ENCODE results near the gene LAMA5. TPM values are rescaled to one million over a fixed set of nuclear protein-coding genes. Genes with fewer than 3 reads are reported as not detected.

Gene LAMA5
- total and polyA plus RNA-seq, 2 of the 8 experiments (the other 6 are each of a cell fraction or from before 2014, with no cell fraction given), result 34.4 to 225 TPM

DNA sequence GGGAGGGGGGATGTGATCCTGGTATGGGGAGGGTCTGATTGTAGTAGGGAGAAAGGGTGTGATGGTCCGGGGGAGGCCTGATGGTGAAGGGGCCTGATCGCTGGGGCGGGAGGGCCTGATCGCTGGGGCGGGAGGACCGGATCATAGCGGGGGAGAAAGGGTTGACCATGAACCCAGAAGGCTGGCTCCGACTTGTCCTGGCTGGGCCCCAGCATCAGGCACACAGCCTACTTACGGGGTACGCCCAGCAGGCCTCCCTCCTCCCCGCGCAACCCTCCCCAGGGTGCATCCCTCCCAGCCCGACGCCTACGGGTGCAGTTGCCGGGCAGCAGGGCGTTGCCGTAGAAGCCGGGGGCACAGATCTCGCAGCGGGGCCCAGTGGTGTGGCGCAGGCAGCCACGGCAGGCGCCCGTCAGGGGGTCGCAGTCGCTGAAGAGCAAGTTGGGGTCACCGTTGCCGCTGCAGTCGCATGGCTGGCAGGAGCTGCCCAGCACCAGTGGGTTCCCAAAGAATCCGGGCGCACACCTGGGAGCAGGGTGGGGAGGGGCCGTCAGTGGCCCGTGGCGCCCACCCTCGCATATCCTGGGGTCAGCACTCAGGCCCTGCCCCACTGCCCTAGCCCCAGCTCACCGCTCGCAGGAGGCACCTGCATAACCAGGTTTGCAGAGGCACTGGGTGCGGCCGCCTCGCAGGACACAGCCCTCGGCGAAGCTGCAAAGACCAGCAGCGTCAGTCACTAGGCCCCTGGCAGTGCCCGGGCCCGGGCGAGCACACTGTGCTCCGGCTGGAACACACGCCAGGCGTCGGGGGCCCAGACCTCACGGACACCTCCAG lies 43.7 kb downstream of the LAMA5 start:
- Histone ChIP-seq H2BK12ac (ENCODE audit: low read depth, low read length) (no peak overlapping the region), H2BK5ac (ENCODE audit: low read depth, low read length) (no peak overlapping the region), H4K8ac (ENCODE audit: extremely low read depth, insufficient read depth, low read length) (no peak overlapping the region; the same call in 1 of the 2 replicates), H2BK20ac (ENCODE audit: low read length) (no peak overlapping the region), H3K4me2 (ENCODE audit: insufficient read depth in 1 of 2, low read depth in 2 of 2, low read length in 2 of 2) (no peak overlapping the region), H3K14ac (ENCODE audit: insufficient read length) (no peak overlapping the region), H3K4me3 (ENCODE audit: extremely low read depth in 1 of 4, insufficient read depth in 2 of 4, low read depth in 3 of 4, low read length in 4 of 4) (no peak overlapping the region), H3K4me1 (replicated peaks in 1 of 4; ENCODE audit: control insufficient read depth in 3 of 4, insufficient read depth in 4 of 4, low read length in 3 of 4) (no peaks in the 10 kb centered on the region), H3K27ac (ENCODE audit: low read depth, low read length) (no peak overlapping the region), H3K4ac (replicated peaks; ENCODE audit: insufficient read length, low read depth, low read length) (no peak overlapping the region), H3K9me3 (ENCODE audit: insufficient read depth in 2 of 2, low read depth in 1 of 2, low read length in 1 of 2) (peaks cover 0 to 19% of the 10 kb centered on the region in 2 experiments; a peak in 2 of 4 replicates), H2AK5ac (ENCODE audit: low read depth, low read length) (no peak overlapping the region), H4K5ac (ENCODE audit: insufficient read length, low read depth, low read length) (no peak overlapping the region), H3K27me3 (replicated peaks in 1 of 4; ENCODE audit: control insufficient read depth in 3 of 4, extremely low read depth in 1 of 4, insufficient read depth in 3 of 4, low read length in 3 of 4) (no peaks in the 10 kb centered on the region), H2BK15ac (ENCODE audit: low read length) (no peak overlapping the region), H2AFZ (ENCODE audit: low read length) (no peak overlapping the region), H3K23ac (ENCODE audit: insufficient read length) (no peak overlapping the region), H3K36me3 (ENCODE audit: control insufficient read depth in 2 of 4, insufficient read depth in 4 of 4, low read length in 3 of 4) (peaks cover 41 to 88% (median 68%) of the 10 kb centered on the region in 4 experiments), H3K79me2 (ENCODE audit: control insufficient read depth in 1 of 2, insufficient read depth in 2 of 2, low read length in 2 of 2) (no peaks in the 10 kb centered on the region), H3K18ac (ENCODE audit: extremely low read depth, low read length) (no peak overlapping the region), H4K20me1 (replicated peaks in 1 of 2; ENCODE audit: control insufficient read depth in 1 of 2, insufficient read depth in 2 of 2, low read length in 2 of 2) (peaks cover 0 to 9% of the 10 kb centered on the region in 2 experiments), H3K9ac (replicated peaks in 1 of 4; ENCODE audit: extremely low read depth in 1 of 4, low read depth in 3 of 4, low read length in 3 of 4) (no peak overlapping the region), H3K79me1 (ENCODE audit: low read depth, low read length) (no peaks in the 10 kb centered on the region), H3K56ac (replicated peaks; ENCODE audit: insufficient read length, low read depth, low read length) (no peak overlapping the region), H3K23me2 (ENCODE audit: low read depth, low read length) (no peaks in the 10 kb centered on the region), H2BK120ac (replicated peaks; ENCODE audit: low read depth, low read length) (no peak overlapping the region), H4K91ac (replicated peaks; ENCODE audit: insufficient read length, low read length) (no peak overlapping the region)
- FAIRE-seq, result no peak
- DNase-seq (ENCODE audit: low read depth in 1 of 2, low spot score in 2 of 2), result no peak
- ChIA-PET CTCF (ENCODE audit: partially characterized antibody) (interaction anchor here (0.7 to 1.9 kb wide), 5 partner anchors 9 to 59 kb away, joined by 3 to 5 read pairs (median 3); no protein-coding TSS in a partner anchor), POLR2A (ENCODE audit: partially characterized antibody) (interaction anchor here (0.9 to 13.3 kb wide), 7 partner anchors 9 to 66 kb away, joined by 3 to 151 read pairs (median 6); partner anchors contain the start of gene ADRM1)
- WGBS, 2 experiments (ENCODE audit: extremely low coverage in 1 of 2, insufficient coverage in 1 of 2, insufficient read length in 1 of 2, insufficient replicate concordance in 2 of 2, low coverage in 1 of 2, low lambda C conversion rate in 2 of 2, missing lambda C conversion rate in 1 of 2), result 90% methylated on average over 22 of the region's 52 CpGs; no CpG with 5 or more reads in 1 of the 2 experiments
- no peak for TF ChIP-seq SP1 (IDR thresholded peaks at IDR 0.05; ENCODE audit: low read depth, low read length)
- no peak for TF ChIP-seq EZH2 (IDR thresholded peaks at IDR 0.05; ENCODE audit: low read depth, low read length, severe bottlenecking)
- no peak for TF ChIP-seq POU5F1 (IDR thresholded peaks at IDR 0.05; ENCODE audit: low read depth, low read length)
- TF ChIP-seq MAFK (IDR thresholded peaks at IDR 0.05; ENCODE audit: low read depth, low read length), result no peak
- no peak for TF ChIP-seq NRF1 (IDR thresholded peaks at IDR 0.05; ENCODE audit: low read depth, low read length)
- TF ChIP-seq SP2 (IDR thresholded peaks at IDR 0.05; ENCODE audit: low read length), result no peak
- no peak for TF ChIP-seq POLR2A (IDR thresholded peaks at IDR 0.05; ENCODE audit: control extremely low read depth in 1 of 2, low read depth in 2 of 2, low read length in 2 of 2)
- no peak for TF ChIP-seq TAF1 (IDR thresholded peaks at IDR 0.05; ENCODE audit: low read depth, low read length)
- no peak for TF ChIP-seq YY1 (IDR thresholded peaks at IDR 0.05; ENCODE audit: low read depth, low read length)
- TF ChIP-seq CREB1 (IDR thresholded peaks at IDR 0.05), result no peak
- TF ChIP-seq GABPA (IDR thresholded peaks at IDR 0.05; ENCODE audit: borderline replicate concordance, insufficient read depth, low read length), result no peak
- no peak for TF ChIP-seq SIX5 (IDR thresholded peaks at IDR 0.05; ENCODE audit: low read depth, low read length)
- TF ChIP-seq CBX8 (IDR thresholded peaks at IDR 0.05; ENCODE audit: borderline replicate concordance, low read depth, low read length), result no peak
- no peak for TF ChIP-seq SP4 (IDR thresholded peaks at IDR 0.05; ENCODE audit: low read length)
- TF ChIP-seq KDM5A (IDR thresholded peaks at IDR 0.05; ENCODE audit: low read length), result no peak

All from H1 (cell line).